IMR-90 (cell line): ENCODE measurements around the gene TXNL1. TPM values are rescaled to one million over a fixed set of nuclear protein-coding genes. Genes with fewer than 3 reads are reported as not detected.

ENCODE experiments used
- ATAC-seq: fragments of 200-7000 bp; cut with Tn5 transposase; 2 replicates; pipeline ENCODE4 v1.9.1; 2020; ENCODE audit warnings: low read depth, mild to moderate bottlenecking, moderate library complexity
- BruUV-seq: library from RNA; stranded (reverse); fragments of 400-500 nt; replicated peaks from 2 replicates; lab custom pipeline; 2021; lab: Mats Ljungman, UMichigan
- CTCF ChIA-PET: fragments of 300-600 bp; formaldehyde crosslinking; extraction: SDS; loops from one replicate; lab custom pipeline; 2021; ENCODE audit warnings: antibody characterized with exemption; lab: Yijun Ruan, JAX
- POLR2A ChIA-PET: fragments of 300-600 bp; sonication (Branson Sonifier 250); formaldehyde crosslinking; loops from one replicate; lab custom pipeline; 2022; ENCODE audit warnings: antibody characterized with exemption; ENCODE audit not compliant: unreplicated experiment; lab: Charles Lee
- DNase-seq: peaks from one replicate; pipeline ENCODE4 v3.0.0; 2013
- H2AFZ ChIP-seq: replicated peaks from 2 replicates; pipeline ENCODE3; 2013; ENCODE audit warnings: low read length, mild to moderate bottlenecking; ENCODE audit not compliant: poor library complexity
- H2AK5ac ChIP-seq: 2 replicates; pipeline ENCODE4 v1.6.1; 2013; ENCODE audit warnings: low read depth, low read length, inconsistent platforms
- H2AK9ac ChIP-seq: replicated peaks from 2 replicates; pipeline ENCODE3; 2013; ENCODE audit warnings: mild to moderate bottlenecking, low read depth, low read length, moderate library complexity; ENCODE audit not compliant: poor library complexity
- H2BK120ac ChIP-seq: 2 replicates; pipeline ENCODE4 v1.6.1; 2013; ENCODE audit warnings: low read depth, low read length, inconsistent platforms
- H2BK15ac ChIP-seq: 3 replicates; pipeline ENCODE4 v1.6.1; 2013; ENCODE audit warnings: low read depth, low read length, inconsistent platforms
- H2BK20ac ChIP-seq: 2 replicates; pipeline ENCODE4 v1.6.1; 2013; ENCODE audit warnings: low read depth, mild to moderate bottlenecking, inconsistent platforms, low read length, moderate library complexity
- H2BK5ac ChIP-seq: 2 replicates; pipeline ENCODE4 v1.6.1; 2013; ENCODE audit warnings: mild to moderate bottlenecking, low read depth, low read length, inconsistent platforms; ENCODE audit not compliant: poor library complexity, severe bottlenecking
- H3K14ac ChIP-seq: replicated peaks from 2 replicates; pipeline ENCODE4 v1.6.1; 2013; ENCODE audit warnings: low read depth, low read length, inconsistent platforms
- H3K18ac ChIP-seq: 2 replicates; pipeline ENCODE4 v1.6.1; 2013; ENCODE audit warnings: low read depth, low read length, control low read depth
- H3K23ac ChIP-seq: 2 replicates; pipeline ENCODE4 v1.6.1; 2013; ENCODE audit warnings: low read depth, low read length, inconsistent platforms
- H3K27ac ChIP-seq: 2 replicates; pipeline ENCODE4 v1.5.1; 2013; ENCODE audit warnings: mild to moderate bottlenecking, control low read depth, low read length; ENCODE audit not compliant: insufficient read depth
- H3K27me3 ChIP-seq: 2 replicates; pipeline ENCODE4 v1.6.1; 2013; ENCODE audit warnings: low read length; ENCODE audit not compliant: control insufficient read depth, insufficient read depth
- H3K36me3 ChIP-seq: 2 replicates; pipeline ENCODE4 v1.6.1; 2013; ENCODE audit warnings: low read length, mixed read lengths; ENCODE audit not compliant: control insufficient read depth, insufficient read depth
- H3K4ac ChIP-seq: 2 replicates; pipeline ENCODE4 v1.6.1; 2013; ENCODE audit warnings: low read depth, low read length, inconsistent platforms
- H3K4me1 ChIP-seq: 2 replicates; pipeline ENCODE4 v1.6.1; 2013; ENCODE audit warnings: low read length, mixed read lengths; ENCODE audit not compliant: control insufficient read depth, insufficient read depth
- H3K4me2 ChIP-seq: 2 replicates; pipeline ENCODE4 v1.6.1; 2013; ENCODE audit warnings: low read depth, mild to moderate bottlenecking, control low read depth, low read length, moderate library complexity
- H3K4me3 ChIP-seq: 2 replicates; pipeline ENCODE4 v1.5.1; 2013; ENCODE audit warnings: low read depth, mild to moderate bottlenecking, control low read depth, low read length, moderate library complexity; ENCODE audit not compliant: insufficient read depth
- H3K56ac ChIP-seq: 2 replicates; pipeline ENCODE4 v1.6.1; 2013; ENCODE audit warnings: low read length, inconsistent platforms; ENCODE audit not compliant: insufficient read depth; ENCODE audit errors: extremely low read depth
- H3K79me1 ChIP-seq, 2 experiments: 2 replicates each; pipeline ENCODE4 v1.6.1; 2013; ENCODE audit warnings: low read length in 2 of 2, inconsistent platforms in 1 of 2, low read depth in 1 of 2
- H3K9ac ChIP-seq: 2 replicates; pipeline ENCODE4 v1.6.1; 2013; ENCODE audit warnings: low read depth, low read length, control low read depth
- H3K9me1 ChIP-seq: 2 replicates; pipeline ENCODE4 v1.6.1; 2013; ENCODE audit warnings: low read length, inconsistent platforms; ENCODE audit not compliant: insufficient read depth
- H3K9me3 ChIP-seq: 2 replicates; pipeline ENCODE4 v1.6.1; 2013; ENCODE audit warnings: low read length; ENCODE audit not compliant: control insufficient read depth, insufficient read depth
- H4K20me1 ChIP-seq: 2 replicates; pipeline ENCODE4 v1.6.1; 2013; ENCODE audit warnings: low read length, inconsistent platforms; ENCODE audit not compliant: insufficient read depth
- H4K5ac ChIP-seq: 2 replicates; pipeline ENCODE4 v1.6.1; 2013; ENCODE audit warnings: mild to moderate bottlenecking, low read depth, low read length, control low read depth
- H4K8ac ChIP-seq, 2 experiments: 2 replicates each; pipeline ENCODE4 v1.6.1; 2013; ENCODE audit warnings: low read depth in 2 of 2, low read length in 2 of 2, control low read depth in 1 of 2, inconsistent platforms in 1 of 2
- H4K91ac ChIP-seq: 2 replicates; pipeline ENCODE4 v1.6.1; 2013; ENCODE audit warnings: low read depth, low read length, inconsistent platforms; ENCODE audit not compliant: insufficient read depth
- BHLHE40 ChIP-seq: fragments of 150-350 bp; IDR thresholded peaks from 2 replicates; pipeline ENCODE4 v1.6.1; 2016; ENCODE audit warnings: mild to moderate bottlenecking, low read depth, low read length
- CEBPB ChIP-seq: IDR thresholded peaks from 2 replicates; pipeline ENCODE4 v1.6.1; 2012; ENCODE audit warnings: low read depth, low read length, improper control_type of control experiment
- CHD1 ChIP-seq: IDR thresholded peaks from 2 replicates; pipeline ENCODE4 v1.6.1; 2012; ENCODE audit warnings: low read depth, low read length, improper control_type of control experiment
- CTCF ChIP-seq: conservative IDR thresholded peaks from 2 replicates; pipeline ENCODE4 v1.5.1; 2012; ENCODE audit warnings: mild to moderate bottlenecking, low read depth, low read length, improper control_type of control experiment
- ELK1 ChIP-seq: fragments of 150-350 bp; IDR thresholded peaks from 2 replicates; pipeline ENCODE4 v1.6.1; 2016; ENCODE audit warnings: low read depth, mild to moderate bottlenecking, low read length, moderate library complexity, borderline replicate concordance
- FOS ChIP-seq: fragments of 150-350 bp; IDR thresholded peaks from 2 replicates; pipeline ENCODE4 v1.6.1; 2016; ENCODE audit warnings: low read depth, low read length
- MAFK ChIP-seq: IDR thresholded peaks from 2 replicates; pipeline ENCODE4 v1.6.1; 2012; ENCODE audit warnings: low read depth, low read length, improper control_type of control experiment
- MAZ ChIP-seq: IDR thresholded peaks from 2 replicates; pipeline ENCODE4 v1.6.1; 2012; ENCODE audit warnings: low read depth, mild to moderate bottlenecking, low read length, improper control_type of control experiment, moderate library complexity, borderline replicate concordance
- MXI1 ChIP-seq: IDR thresholded peaks from 2 replicates; pipeline ENCODE4 v1.6.1; 2012; ENCODE audit warnings: low read depth, mild to moderate bottlenecking, low read length, moderate library complexity, borderline replicate concordance
- NFE2L2 ChIP-seq: fragments of 150-350 bp; IDR thresholded peaks from 2 replicates; pipeline ENCODE4 v1.6.1; 2016; ENCODE audit warnings: low read depth, mild to moderate bottlenecking, low read length
- POLR2A ChIP-seq: IDR thresholded peaks from 2 replicates; pipeline ENCODE4 v1.6.1; 2012; ENCODE audit warnings: mild to moderate bottlenecking, low read depth, low read length
- RAD21 ChIP-seq: IDR thresholded peaks from 2 replicates; pipeline ENCODE4 v1.6.1; 2012; ENCODE audit warnings: low read length, improper control_type of control experiment
- RCOR1 ChIP-seq: IDR thresholded peaks from 2 replicates; pipeline ENCODE4 v1.6.1; 2012; ENCODE audit warnings: mild to moderate bottlenecking, low read length, improper control_type of control experiment; ENCODE audit not compliant: insufficient replicate concordance
- RFX5 ChIP-seq: IDR thresholded peaks from 2 replicates; pipeline ENCODE4 v1.8.0; 2012; ENCODE audit warnings: low read depth, mild to moderate bottlenecking, low read length, moderate library complexity
- SMC3 ChIP-seq: fragments of 150-350 bp; IDR thresholded peaks from 2 replicates; pipeline ENCODE4 v1.6.1; 2016; ENCODE audit warnings: low read depth, mild to moderate bottlenecking, antibody characterized with exemption, low read length, moderate library complexity
- USF2 ChIP-seq: fragments of 150-350 bp; IDR thresholded peaks from 2 replicates; pipeline ENCODE4 v1.6.1; 2017; ENCODE audit warnings: mild to moderate bottlenecking, antibody characterized with exemption, low read length, low read depth
- WGBS, 2 experiments: methylation state at CpG; one replicate each; pipeline versions ENCODE4 v1.1.5 to v1.1.7; 2013; ENCODE audit warnings: missing lambda C conversion rate in 2 of 2; ENCODE audit not compliant: insufficient read length in 1 of 2; ENCODE audit errors: extremely low coverage in 2 of 2; 5-methylcytosine and 5-hydroxymethylcytosine counted together
- dilution Hi-C: fragments of 300-500 bp; cut with HindIII; formaldehyde crosslinking; loops from one replicate; pipeline ENCODE4 v1.14.3; 2018; ENCODE audit warnings: low sequenced_read_pairs; ENCODE audit not compliant: unreplicated experiment
- in situ Hi-C: fragments of 300-500 bp; cut with MboI; formaldehyde crosslinking; loops from 3 replicates; pipeline ENCODE4 v1.14.3; 2019; ENCODE audit warnings: low sequenced_read_pairs, inconsistent platforms, mixed read lengths
- intact Hi-C: fragments of 100-400 bp; cut with micrococcal nuclease; formaldehyde crosslinking; loops from 2 replicates; pipeline ENCODE4 v1.10.0; 2022
- polyA plus RNA-seq, 3 experiments: library from polyadenylated mRNA; depleted of rRNA; stranded (reverse); fragments of >200 nt; gene quantifications; 2 replicates each; pipeline ENCODE4 v1.2.3, GENCODE V29; 2012; ENCODE audit warnings: low replicate concordance in 1 of 3
- total RNA-seq: library from RNA; depleted of rRNA; stranded (reverse); fragments of >200 nt; gene quantifications from 2 replicates; pipeline ENCODE4 v1.2.3, GENCODE V29; 2012

TXNL1 gene
- total and polyA plus RNA-seq, 2 of the 4 experiments (the other 2 are of a cell fraction), result 38.7 to 62.5 TPM

- Histone ChIP-seq H3K56ac (no peak overlapping the region), H3K27me3 (no peaks in the 10 kb centered on the region), H2BK120ac (no peak overlapping the region), H3K9me3 (no peaks in the 10 kb centered on the region), H3K4ac (no peak overlapping the region), H2AFZ (no peak overlapping the region), H3K23ac (no peak overlapping the region), H2AK5ac (no peak overlapping the region), H3K4me3 (no peak overlapping the region), H3K4me1 (no peaks in the 10 kb centered on the region), H4K20me1 (peaks cover 3% of the 10 kb centered on the region; the same call in 1 of the 2 replicates), H4K5ac (no peak overlapping the region), H3K36me3 (no peaks in the 10 kb centered on the region), H2BK20ac (no peak overlapping the region), H4K91ac (no peak overlapping the region), H3K9ac (no peak overlapping the region), H2BK15ac (no peak overlapping the region), H4K8ac (no peak overlapping the region), H2BK5ac (no peak overlapping the region), H3K18ac (no peak overlapping the region), H3K14ac (no peak overlapping the region), H2AK9ac (no peak overlapping the region), H3K79me1 (peaks cover 30 to 34% of the 10 kb centered on the region in 2 experiments), H3K27ac (no peak overlapping the region), H3K4me2 (no peak overlapping the region), H3K9me1 (peaks cover 3% of the 10 kb centered on the region; the same call in 1 of the 2 replicates)
- no peak for DNase-seq
- dilution Hi-C loops (no loop called here), intact Hi-C loops (no loop called here), in situ Hi-C loops (no loop called here)
- BruUV-seq, result no TSS peak
- TF ChIP-seq FOS (no peak), RFX5 (no peak), MAFK (no peak), ELK1 (no peak), MXI1 (no peak), MAZ (no peak), CTCF (no peak), CHD1 (no peak), USF2 (no peak), BHLHE40 (no peak), CEBPB (no peak), POLR2A (no peak), SMC3 (no peak), RCOR1 (no peak), RAD21 (no peak), NFE2L2 (no peak)
- WGBS, 2 experiments, result 27% methylated on average over 3 of the region's 4 CpGs; no CpG with 5 or more reads in 1 of the 2 experiments
- CTCF ChIA-PET, result no interaction called here
- ATAC-seq, result no peak
- POLR2A ChIA-PET, result interaction anchor here (0.6 to 1.8 kb wide), 2 partner anchors 11 to 1061 kb away, joined by 3 to 4 read pairs; partner anchors contain the start of gene WDR7
These were observed 23.6 kb upstream of the TXNL1 start for GRCh38 chr18:56662063-56662408.
